OCI-LY1 (cell line): ENCODE measurements around the gene FAM53A.

ENCODE experiments used
- H2AFZ ChIP-seq: fragments of 200-600 bp; sonication (generic), shearing (Covaris generic); 2 replicates; pipeline ENCODE4 v1.6.0; 2014; ENCODE audit warnings: antibody characterized with exemption, mild to moderate bottlenecking, low read length
- H3F3A ChIP-seq: fragments of 200-600 bp; sonication (generic), shearing (Covaris generic); 2 replicates; pipeline ENCODE4 v1.6.0; 2014; ENCODE audit warnings: mild to moderate bottlenecking, antibody characterized with exemption, low read length, moderate library complexity; ENCODE audit not compliant: insufficient read depth
- H3K27ac ChIP-seq: fragments of 200-600 bp; sonication (generic); 2 replicates; pipeline ENCODE4 v1.5.1; 2014; ENCODE audit warnings: low read length, mixed run types, mild to moderate bottlenecking, low read depth; ENCODE audit not compliant: poor library complexity, severe bottlenecking
- H3K27me3 ChIP-seq: fragments of 200-600 bp; sonication (generic); 2 replicates; pipeline ENCODE4 v1.6.0; 2014; ENCODE audit warnings: antibody characterized with exemption, mild to moderate bottlenecking, low read length, moderate library complexity; ENCODE audit not compliant: insufficient read depth
- H3K36me3 ChIP-seq: fragments of 200-600 bp; sonication (generic); 2 replicates; pipeline ENCODE4 v1.6.1; 2014; ENCODE audit warnings: mild to moderate bottlenecking, antibody characterized with exemption, low read length, moderate library complexity, mixed read lengths; ENCODE audit not compliant: insufficient read depth
- H3K4me1 ChIP-seq: fragments of 200-600 bp; sonication (generic); 2 replicates; pipeline ENCODE4 v1.5.1; 2014; ENCODE audit warnings: mild to moderate bottlenecking, low read length, moderate library complexity; ENCODE audit not compliant: insufficient read depth, severe bottlenecking
- H3K4me2 ChIP-seq: fragments of 200-600 bp; sonication (generic), shearing (Covaris generic); 2 replicates; pipeline ENCODE4 v1.6.1; 2014; ENCODE audit warnings: low read length
- H3K4me3 ChIP-seq: fragments of 200-600 bp; sonication (generic); 2 replicates; pipeline ENCODE4 v1.5.1; 2014; ENCODE audit warnings: low read length, low read depth, mild to moderate bottlenecking, mixed read lengths; ENCODE audit not compliant: poor library complexity, severe bottlenecking
- H3K79me2 ChIP-seq: fragments of 200-600 bp; shearing (Covaris generic); 2 replicates; pipeline ENCODE4 v1.6.1; 2016; ENCODE audit warnings: mixed run types, low read length, mixed read lengths; ENCODE audit not compliant: insufficient read depth
- H3K9ac ChIP-seq: fragments of 200-600 bp; sonication (generic), shearing (Covaris generic); 2 replicates; pipeline ENCODE4 v1.6.1; 2014; ENCODE audit warnings: mild to moderate bottlenecking, low read length, mixed read lengths
- H3K9me2 ChIP-seq: fragments of 200-600 bp; sonication (generic), shearing (Covaris generic); 2 replicates; pipeline ENCODE4 v1.6.1; 2014; ENCODE audit warnings: low read depth, mild to moderate bottlenecking, low read length, mixed read lengths
- H3K9me3 ChIP-seq: fragments of 200-600 bp; shearing (Covaris generic); 2 replicates; pipeline ENCODE4 v1.6.1; 2014; ENCODE audit warnings: low read length, mixed read lengths
- H4K20me1 ChIP-seq: fragments of 200-600 bp; sonication (generic), shearing (Covaris generic); 2 replicates; pipeline ENCODE4 v1.6.0; 2016; ENCODE audit warnings: mild to moderate bottlenecking, low read length; ENCODE audit not compliant: insufficient read depth
- EZH2 ChIP-seq: fragments of 200-600 bp; sonication (generic), shearing (Covaris generic); IDR thresholded peaks from 2 replicates; pipeline ENCODE4 v1.8.0; 2017; ENCODE audit warnings: borderline replicate concordance, mixed run types, mild to moderate bottlenecking, antibody characterized with exemption, low read length, moderate library complexity, mixed read lengths
- TF ChIP-seq, protein P1 (sequence below): fragments of 200-600 bp; sonication (generic), shearing (Covaris generic); IDR thresholded peaks from 2 replicates; pipeline ENCODE4 v1.5.1; 2017; ENCODE audit warnings: mild to moderate bottlenecking, antibody characterized with exemption, low read length, moderate library complexity, mixed read lengths

Gene FAM53A

DNA sequence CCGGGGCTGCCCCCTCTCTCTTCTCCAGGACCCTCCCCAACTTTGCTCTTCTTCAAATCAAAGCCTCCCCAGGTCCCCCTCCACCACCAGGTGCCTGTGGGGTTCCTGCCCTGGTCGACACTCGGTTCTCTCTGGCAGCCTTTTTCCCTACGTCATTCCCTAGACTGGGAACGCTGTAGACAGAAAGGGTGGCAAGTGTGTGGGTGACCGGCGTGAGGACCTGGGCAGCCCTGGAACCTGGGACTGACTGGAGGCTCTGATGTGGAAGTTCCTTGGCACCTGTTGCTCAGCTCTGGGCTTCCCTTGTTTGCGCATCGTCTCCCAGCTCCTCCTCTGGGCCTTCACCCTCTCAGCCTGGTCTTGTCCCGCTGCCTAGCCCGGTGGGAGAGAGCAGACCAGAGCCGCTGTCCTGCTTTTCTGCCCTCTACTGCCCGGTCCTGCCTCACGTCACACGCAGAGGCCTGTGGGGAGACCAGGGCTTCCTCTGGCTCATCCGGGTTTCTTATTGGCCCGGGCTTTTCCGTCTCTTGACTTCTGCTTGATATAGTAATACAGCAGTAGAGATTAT, 38.5 kb upstream of the FAM53A start:
- no peaks in the 10 kb centered on the region for H4K20me1 ChIP-seq
- peak overlapping the region; percentile 92 for H3K4me2 ChIP-seq
- H3K4me1 ChIP-seq: peaks cover 65% of the 10 kb centered on the region
- peaks cover 39% of the 10 kb centered on the region for H3K36me3 ChIP-seq
- no peak for TF ChIP-seq EZH2
- TF ChIP-seq, protein P1, sequence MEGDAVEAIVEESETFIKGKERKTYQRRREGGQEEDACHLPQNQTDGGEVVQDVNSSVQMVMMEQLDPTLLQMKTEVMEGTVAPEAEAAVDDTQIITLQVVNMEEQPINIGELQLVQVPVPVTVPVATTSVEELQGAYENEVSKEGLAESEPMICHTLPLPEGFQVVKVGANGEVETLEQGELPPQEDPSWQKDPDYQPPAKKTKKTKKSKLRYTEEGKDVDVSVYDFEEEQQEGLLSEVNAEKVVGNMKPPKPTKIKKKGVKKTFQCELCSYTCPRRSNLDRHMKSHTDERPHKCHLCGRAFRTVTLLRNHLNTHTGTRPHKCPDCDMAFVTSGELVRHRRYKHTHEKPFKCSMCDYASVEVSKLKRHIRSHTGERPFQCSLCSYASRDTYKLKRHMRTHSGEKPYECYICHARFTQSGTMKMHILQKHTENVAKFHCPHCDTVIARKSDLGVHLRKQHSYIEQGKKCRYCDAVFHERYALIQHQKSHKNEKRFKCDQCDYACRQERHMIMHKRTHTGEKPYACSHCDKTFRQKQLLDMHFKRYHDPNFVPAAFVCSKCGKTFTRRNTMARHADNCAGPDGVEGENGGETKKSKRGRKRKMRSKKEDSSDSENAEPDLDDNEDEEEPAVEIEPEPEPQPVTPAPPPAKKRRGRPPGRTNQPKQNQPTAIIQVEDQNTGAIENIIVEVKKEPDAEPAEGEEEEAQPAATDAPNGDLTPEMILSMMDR: no peak
- H3K9me3 ChIP-seq: no peaks in the 10 kb centered on the region
- no peak overlapping the region for H2AFZ ChIP-seq
- H3K4me3 ChIP-seq: peak overlapping the region; percentile 93
- no peaks in the 10 kb centered on the region; the same call in 1 of the 2 replicates for H3F3A ChIP-seq
- H3K9ac ChIP-seq: peak overlapping the region; percentile 92
- H3K27ac ChIP-seq: peak overlapping the region; percentile 97
- peaks cover 8% of the 10 kb centered on the region for H3K79me2 ChIP-seq
- no peaks in the 10 kb centered on the region for H3K27me3 ChIP-seq
- H3K9me2 ChIP-seq: no peaks in the 10 kb centered on the region

DNA sequence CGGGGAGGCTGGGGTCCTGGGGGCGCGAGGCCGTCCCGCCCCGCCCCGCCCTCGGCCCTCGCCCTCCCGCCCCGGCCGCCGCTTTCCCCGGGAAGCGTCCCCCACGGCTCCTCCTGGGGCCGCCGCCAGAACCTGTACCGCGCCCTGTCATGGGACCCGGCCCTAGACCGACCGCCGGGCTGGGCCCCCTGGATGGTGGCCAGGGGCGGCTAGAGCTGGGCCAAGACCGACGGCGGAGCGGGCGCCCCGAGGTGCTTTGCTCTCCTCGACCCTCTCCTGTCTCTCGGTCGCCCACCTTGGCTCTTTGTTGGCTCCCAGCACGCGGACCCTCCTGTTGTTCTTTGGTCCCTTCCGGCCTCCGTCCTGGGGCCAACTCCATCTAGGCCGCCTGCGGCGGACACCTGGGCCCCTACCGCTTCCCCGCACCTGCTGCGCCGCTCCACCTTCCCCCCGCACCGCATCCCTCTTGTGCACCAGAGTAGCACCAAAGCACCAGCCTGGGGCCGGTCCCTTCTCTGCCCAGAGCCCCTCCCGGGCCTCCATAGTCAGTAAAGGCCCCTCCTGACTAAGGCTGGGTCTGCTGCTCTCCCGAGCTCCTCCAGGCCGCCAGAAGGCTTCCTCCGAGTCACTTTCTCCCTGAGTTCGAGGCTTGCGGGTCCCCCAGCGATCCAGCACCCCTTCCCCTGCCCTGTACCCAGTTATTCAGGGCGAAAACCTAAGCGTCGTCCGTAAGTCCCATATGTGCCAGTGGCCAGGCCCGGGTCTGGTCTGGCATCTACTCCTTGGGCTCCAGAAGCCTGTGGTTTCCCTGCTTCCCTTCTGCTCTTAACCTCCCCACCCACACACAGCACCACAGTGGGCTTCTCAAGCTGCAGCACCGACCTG, 37.8 kb upstream of the FAM53A start:
- Histone ChIP-seq H3K9ac (peak overlapping the region; percentile 92), H3K79me2 (peaks cover 8% of the 10 kb centered on the region), H3K4me3 (peak overlapping the region; percentile 93), H3K9me3 (no peaks in the 10 kb centered on the region), H3K27ac (peak overlapping the region; percentile 97), H3K36me3 (peaks cover 32% of the 10 kb centered on the region), H2AFZ (no peak overlapping the region), H3F3A (no peaks in the 10 kb centered on the region; the same call in 1 of the 2 replicates), H3K4me1 (peaks cover 72% of the 10 kb centered on the region), H4K20me1 (no peaks in the 10 kb centered on the region), H3K9me2 (no peaks in the 10 kb centered on the region), H3K4me2 (peak overlapping the region; percentile 92), H3K27me3 (no peaks in the 10 kb centered on the region)
- TF ChIP-seq, protein P1: no peak
- TF ChIP-seq EZH2: no peak

DNA sequence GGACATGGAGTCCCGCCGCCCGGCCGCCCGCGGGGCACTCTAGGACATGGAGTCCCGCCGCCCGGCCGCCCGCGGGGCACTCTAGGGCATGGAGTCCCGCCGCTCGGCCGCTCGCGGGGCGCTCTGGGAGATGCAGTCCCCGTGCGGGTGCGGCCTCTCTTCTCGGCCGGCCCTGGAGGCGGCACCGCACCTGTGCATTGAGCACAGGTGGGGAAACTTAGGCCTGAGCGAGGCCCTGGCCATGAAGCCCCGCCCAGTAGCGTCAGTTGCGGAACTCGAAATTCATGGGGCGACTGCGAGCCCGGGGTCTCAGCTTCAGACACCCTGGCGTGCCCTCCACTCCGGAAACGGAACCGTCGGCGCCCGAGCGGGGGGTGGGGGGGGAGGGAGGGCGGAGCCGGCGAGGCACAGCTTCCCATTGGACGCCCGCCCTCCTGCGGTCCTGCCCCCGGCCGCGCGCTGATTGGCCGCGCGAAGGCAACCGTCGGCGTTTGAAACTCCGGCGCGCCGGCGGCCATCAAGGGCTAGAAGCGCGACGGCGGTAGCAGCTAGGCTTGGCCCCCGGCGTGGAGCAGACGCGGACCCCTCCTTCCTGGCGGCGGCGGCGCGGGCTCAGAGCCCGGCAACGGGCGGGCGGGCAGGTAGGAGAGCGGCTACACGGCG, 37.0 kb upstream of the FAM53A start, which contains the start of the genes TACC3 and TMEM129:
TSS of gene TACC3 (plus strand) at position 519 of the 663 bp plus-strand sequence. CDS start 1,901 bp downstream, outside the sequence.
TSS of gene TMEM129 (minus strand) at position 321 of the 663 bp plus-strand sequence. CDS start 486 bp downstream, outside the sequence.
- Histone ChIP-seq H3K79me2 (peaks cover 8% of the 10 kb centered on the region), H3K4me3 (peak within 1 kb of the TSS; percentile 93), H3F3A (no peaks in the 10 kb centered on the region; the same call in 1 of the 2 replicates), H3K9me2 (no peaks in the 10 kb centered on the region), H3K27me3 (no peaks in the 10 kb centered on the region), H3K4me1 (peaks cover 76% of the 10 kb centered on the region), H4K20me1 (no peaks in the 10 kb centered on the region), H2AFZ (no peak within 1 kb of the TSS), H3K4me2 (peak within 1 kb of the TSS; percentile 98), H3K9me3 (no peaks in the 10 kb centered on the region), H3K36me3 (peaks cover 24% of the 10 kb centered on the region), H3K27ac (peak within 1 kb of the TSS; percentile 97), H3K9ac (peak within 1 kb of the TSS; percentile 92)
- TF ChIP-seq, protein P1: no peak
- no peak for TF ChIP-seq EZH2
